ENCODE data around the gene ZNF280B.

GRCh38 chr22:22520020-22520656, 11.6 kb upstream of the ZNF280B start, which contains the start of gene ZNF280A:
- no peak for TF ChIP-seq CTCF (IDR thresholded peaks at IDR 0.05)
- TF ChIP-seq POLR2A (IDR thresholded peaks at IDR 0.05) = no peak
